ENCODE measurements around the gene PTPRK.

Gene PTPRK

DNA sequence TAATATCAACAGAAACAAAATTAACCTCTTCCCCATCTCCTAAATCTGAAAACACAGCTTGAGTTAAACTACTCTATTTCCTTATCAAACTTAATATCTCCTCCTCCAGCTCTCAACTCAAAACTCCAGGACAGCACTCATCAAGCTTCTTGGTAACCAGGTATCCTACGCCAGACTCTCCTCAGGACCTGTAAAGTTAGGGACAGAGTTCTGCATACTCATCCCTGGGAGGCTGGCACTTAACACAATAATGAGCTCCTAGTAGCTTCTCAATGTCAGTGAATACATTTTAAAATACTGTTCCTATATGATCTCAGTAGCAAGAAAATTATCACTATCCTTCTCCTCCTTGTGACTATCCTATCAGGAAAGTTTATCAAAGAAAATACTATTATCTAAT, 240.3 kb downstream of the PTPRK start:
- no peak for FAIRE-seq

GRCh38 chr6:128278836-128279235, 241.6 kb downstream of the PTPRK start:
- FAIRE-seq, result no peak

GRCh38 chr6:128277379-128277778, 243.0 kb downstream of the PTPRK start:
- FAIRE-seq, result no peak

- no peak for FAIRE-seq
These were observed 244.1 kb downstream of the PTPRK start for GRCh38 chr6:128276311-128276710.

DNA sequence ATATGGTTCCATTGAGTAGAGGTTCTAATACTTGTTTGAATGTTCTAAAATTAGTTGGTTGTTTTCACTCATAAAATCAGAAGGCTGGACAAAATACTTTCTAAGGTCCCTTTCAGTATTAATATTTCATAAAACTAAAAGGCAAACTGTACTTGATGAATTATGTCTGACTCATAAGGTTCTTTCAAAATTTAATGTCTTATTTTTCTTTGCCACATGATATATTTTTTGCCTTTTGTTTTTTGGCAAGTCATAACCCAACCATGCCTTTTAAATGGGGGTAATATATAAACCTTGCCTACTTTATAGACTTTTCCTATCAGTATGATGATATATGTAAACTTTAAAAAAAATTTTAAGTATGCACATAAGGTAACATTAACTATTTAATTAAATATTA, 244.7 kb downstream of the PTPRK start:
- FAIRE-seq, result no peak

DNA sequence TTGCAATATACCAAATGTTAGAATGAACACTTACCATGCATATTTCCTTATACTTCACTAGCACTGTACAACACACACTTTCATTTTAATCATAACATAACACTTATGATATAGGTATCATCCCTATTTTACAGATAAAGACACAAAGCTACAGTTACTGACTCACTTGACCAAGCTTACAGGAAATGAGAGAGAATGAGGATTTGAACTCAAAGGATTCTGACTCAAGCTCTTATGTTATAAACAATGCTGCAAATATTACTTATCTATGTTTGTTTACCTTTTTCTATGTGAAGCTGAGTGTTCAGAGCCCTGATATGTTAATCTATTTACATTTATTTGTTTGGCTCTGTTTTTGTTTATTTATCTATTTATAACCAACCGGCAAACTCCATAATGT, 245.4 kb downstream of the PTPRK start:
- FAIRE-seq, result no peak

- FAIRE-seq, result no peak
These were observed 248.9 kb downstream of the PTPRK start for GRCh38 chr6:128271527-128271926.

DNA sequence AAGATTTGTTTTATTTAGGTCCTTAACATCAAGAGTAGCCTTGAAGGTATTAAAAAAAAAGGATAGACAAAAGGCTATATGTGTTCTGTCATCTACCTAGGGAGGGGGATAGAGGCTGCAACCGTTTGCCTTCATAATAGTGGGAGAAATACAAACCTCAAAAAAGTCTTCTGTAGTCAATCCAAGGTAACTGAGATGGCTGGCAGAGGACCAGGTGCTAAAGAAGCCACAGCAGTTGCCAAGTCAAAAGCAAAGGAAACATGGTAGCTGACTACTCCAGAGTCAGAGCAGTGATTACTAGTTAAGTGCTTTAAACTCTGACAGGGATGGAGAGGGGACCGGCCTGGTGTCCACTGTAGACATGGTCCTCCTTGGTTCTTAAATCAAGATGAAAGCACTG, 249.4 kb downstream of the PTPRK start:
- FAIRE-seq, result no peak

- FAIRE-seq, result no peak
These were observed 253.5 kb downstream of the PTPRK start for GRCh38 chr6:128266946-128267345.

- FAIRE-seq, result no peak
These were observed 254.7 kb downstream of the PTPRK start for GRCh38 chr6:128265706-128266105.

DNA sequence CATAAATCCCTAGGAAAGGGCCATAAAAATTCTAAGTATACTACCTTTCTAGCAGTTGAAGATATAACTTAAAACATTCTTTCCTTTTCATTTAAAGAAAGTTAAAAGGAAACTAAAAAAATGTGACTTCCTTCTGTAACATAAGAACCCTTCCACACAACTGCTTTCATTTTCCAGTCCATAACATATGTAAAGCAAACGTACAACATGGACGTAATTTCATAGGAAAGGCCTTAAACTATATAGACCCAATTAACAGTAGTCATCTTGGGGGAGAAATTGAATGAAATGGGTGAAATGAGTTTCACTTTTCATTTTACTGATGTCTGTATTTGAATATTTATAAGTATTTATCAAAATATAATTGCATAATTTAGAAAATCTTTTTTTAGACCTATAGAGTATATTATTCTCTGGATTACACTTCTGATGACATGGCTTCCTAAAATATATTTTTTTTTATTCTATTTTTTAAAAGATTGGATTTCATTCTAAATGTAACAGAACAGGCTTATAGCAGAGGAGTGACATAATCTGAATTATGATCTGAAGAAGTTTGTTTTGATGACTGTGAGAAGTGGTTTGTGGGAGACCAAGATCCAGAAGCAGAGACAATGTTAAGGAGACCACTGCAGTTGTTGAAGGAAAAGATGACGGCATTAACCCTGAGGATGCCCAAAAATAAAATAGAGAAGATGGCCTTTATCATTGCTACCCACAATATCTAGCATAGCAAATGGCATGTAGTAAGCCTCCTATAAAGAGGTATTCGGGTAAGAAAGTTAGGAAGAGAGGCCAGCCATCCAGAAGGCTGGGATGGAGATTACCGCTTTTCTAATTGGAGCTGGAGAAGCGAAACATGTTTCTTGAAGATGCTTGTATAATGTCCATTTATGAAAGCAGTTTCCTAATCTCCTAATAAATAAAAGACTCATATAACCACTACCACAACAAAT, 260.4 kb downstream of the PTPRK start:
- FAIRE-seq, result no peak

DNA sequence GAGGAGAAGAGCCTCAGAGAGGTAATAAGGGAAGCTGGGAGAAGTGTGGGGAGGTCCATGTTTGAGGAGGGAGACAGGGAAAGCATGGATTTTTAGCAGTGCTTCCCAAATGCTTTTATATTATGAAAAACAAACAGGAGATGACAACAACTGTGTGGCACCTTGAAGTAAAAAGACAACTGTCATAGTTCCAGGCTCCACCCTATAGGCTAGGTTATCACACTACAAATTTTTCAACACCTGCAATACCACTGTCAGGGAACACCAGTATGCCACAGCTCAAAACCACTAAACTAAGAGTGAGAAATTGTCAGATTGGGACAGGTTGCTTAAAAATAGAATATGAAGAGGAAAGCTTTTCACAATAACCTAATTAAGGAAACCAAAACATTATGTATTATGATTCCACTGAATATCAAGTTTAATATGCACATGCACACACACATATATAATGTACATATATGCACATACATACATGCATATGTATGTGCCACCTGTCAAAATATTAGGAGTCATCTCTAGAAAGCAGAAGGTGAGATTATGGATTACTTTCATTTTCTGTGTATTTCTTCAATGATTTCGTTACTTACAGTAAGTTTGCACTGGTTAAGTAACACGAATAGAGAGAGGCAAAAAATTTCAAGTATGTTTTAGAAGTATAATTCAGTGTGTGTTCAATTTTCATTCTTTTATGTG, 261.2 kb downstream of the PTPRK start:
- no peak for FAIRE-seq

DNA sequence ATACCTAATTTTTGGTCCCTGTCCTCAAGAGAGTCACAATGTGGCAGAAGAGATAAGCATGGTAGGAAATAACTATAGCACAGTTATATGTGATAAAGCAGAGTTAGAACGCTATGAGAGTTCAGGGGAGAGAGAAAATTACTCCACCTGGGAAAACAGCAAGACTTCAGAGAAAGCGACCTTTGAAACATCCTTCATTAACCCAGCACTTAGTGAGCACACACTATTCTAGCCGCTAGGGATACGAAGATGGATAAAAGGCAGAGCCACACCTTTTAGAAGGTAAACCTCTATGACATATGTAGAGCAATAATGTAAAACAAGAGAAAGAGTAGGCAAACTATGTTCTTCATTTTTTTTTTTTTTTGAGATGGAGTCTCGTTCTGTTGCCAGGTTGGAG, 264.3 kb downstream of the PTPRK start:
- no peak for FAIRE-seq

DNA sequence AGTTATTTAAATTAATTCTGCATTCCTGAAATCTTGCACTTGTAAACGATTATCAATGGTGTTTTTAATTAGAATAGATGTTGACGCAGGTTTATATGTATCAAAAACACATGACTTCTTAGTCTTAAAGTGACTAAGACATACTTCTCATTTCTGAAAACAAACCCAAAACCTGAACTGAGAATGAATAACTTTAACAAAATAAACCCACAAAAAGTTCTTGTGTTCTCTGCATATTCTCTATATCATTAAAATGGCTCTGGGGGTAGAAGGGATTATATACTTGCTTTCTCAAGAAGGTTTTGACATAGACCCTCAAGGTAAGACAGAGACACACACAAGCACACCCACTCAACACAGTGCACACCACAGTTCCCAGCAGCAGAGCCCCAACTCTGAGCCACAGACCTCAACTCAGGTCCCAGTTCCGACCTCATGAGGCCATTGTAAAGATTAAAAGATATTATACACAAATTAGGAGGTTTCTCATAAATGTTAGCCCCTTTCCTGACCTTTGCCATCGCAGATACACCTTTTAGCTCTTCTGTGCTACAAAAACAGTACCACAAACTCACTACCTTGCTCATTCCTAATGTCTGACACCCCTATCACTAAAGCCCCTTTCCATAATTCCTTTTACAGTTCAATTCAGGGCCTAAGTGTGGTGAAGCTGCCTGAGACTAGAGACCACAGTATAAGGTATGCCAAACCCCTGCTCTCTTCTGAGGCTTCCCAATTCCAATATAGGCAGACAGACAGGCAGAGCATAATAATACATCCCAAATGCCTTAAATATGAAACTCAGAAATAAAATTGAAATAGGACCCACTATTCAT, 267.8 kb downstream of the PTPRK start:
- FAIRE-seq, result no peak

GRCh38 chr6:128251445-128252340, 268.7 kb downstream of the PTPRK start:
- no peak for FAIRE-seq

DNA sequence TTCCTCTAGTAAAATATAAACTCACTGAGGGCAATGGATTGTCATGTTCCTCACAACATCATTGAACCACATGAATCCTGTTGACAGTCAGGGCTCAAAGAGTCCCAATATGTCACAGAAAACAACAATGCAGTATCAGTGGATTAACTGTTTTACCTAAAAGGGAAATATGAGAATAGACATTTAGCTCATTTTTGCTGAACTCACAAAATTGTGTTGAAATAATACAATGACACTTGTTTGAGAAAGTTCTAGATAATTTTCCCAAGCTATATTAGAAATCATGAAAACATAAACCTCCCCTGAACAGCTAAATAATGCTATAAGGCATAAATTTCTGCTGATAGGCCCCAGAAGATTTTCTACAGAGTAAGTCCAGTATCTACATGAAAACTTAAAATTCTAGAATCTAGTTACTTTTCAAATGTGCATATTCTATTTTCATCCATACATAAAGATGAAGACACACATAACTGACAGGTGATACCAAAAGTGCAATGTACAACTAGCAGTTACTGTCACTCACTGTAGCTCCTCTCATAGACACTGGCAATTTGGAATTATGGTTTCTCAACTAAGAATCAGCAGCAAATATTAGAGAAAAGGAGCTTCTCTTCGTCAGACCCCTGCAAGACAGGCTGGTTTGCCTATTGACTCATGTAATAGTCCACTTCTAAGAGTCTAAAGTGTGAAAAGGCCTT, 269.9 kb downstream of the PTPRK start:
- FAIRE-seq, result no peak

DNA sequence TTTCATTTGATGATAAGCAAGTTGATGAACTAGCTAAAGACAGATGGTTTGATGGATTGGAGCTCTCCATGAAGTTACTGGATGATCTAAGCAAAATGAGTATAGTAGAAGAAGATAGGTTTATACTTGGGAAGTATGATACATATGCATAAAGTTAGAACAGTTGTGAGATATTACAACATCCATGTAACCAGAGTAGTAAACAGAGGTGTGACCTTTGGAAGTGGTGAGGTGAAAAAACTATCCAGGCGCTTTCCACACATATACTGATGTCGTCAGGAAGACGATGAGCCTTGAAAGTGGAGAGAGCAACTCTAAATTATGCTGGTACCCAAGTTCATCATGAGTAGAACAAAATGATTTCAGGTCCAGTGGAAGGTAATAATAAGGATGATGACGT, 271.0 kb downstream of the PTPRK start:
- no peak for FAIRE-seq

GRCh38 chr6:128246472-128247260, 273.7 kb downstream of the PTPRK start:
- no peak for FAIRE-seq

DNA sequence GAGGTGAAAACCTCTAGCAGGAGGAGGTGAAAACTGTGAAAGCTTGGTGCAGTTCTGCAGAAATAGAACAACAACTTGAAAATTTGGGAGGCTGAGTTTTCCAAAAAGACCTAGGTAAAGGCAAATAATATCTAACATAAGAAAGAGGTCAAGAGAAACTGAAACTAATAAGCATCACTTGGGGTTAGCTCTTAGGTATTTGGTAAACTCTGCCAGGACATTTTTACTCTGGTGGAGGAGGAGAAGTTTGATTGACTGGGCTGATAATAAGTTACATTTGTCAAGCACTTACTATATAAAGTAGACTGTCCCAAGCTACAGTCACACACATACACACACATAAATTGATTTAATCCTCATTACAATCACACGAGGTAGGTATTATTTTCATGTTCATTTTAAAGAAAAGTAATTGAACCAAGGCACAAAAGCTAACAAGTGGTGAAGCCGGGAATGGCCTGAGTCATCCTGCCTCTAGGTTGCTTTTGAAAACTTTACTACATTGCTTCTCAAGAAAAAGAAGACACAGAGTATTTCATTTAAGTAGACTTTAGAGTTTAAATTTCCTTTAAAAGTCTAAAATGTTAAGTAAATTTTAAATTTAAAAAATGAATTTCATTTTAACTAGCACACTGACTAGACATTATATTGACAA, 275.5 kb downstream of the PTPRK start:
- no peak for FAIRE-seq

GRCh38 chr6:128242765-128243403, 277.5 kb downstream of the PTPRK start:
- no peak for FAIRE-seq

Measured in G401.6 (cell line).